G401 (cell line): Measurements from ENCODE around the gene PRDX1. TPM values are rescaled to one million over a fixed set of nuclear protein-coding genes. Genes with fewer than 3 reads are reported as not detected.
"Not testable (repeated sequence)": the region's sequence is repeated elsewhere in the genome, so short reads cannot be mapped to it uniquely, and the experiment has no call there.

Experiments
- DNase-seq: peaks from one replicate; pipeline ENCODE4 v3.0.0-alpha.2; 2015; ENCODE audit warnings: low spot score
- in situ Hi-C: cut with HindIII; loops from 2 replicates; pipeline ENCODE4 v1.10.0; 2016; ENCODE audit warnings: low sequenced_read_pairs, mixed read lengths
- total RNA-seq: library from RNA; depleted of rRNA; stranded (reverse); fragments of >200 nt; shearing (Covaris generic); gene quantifications from 2 replicates; pipeline ENCODE4 v1.2.3, GENCODE V29; 2014; rRNA removed

The PRDX1 gene
- total RNA-seq, 1 experiment from 2014 or later = 1,347 TPM

DNA sequence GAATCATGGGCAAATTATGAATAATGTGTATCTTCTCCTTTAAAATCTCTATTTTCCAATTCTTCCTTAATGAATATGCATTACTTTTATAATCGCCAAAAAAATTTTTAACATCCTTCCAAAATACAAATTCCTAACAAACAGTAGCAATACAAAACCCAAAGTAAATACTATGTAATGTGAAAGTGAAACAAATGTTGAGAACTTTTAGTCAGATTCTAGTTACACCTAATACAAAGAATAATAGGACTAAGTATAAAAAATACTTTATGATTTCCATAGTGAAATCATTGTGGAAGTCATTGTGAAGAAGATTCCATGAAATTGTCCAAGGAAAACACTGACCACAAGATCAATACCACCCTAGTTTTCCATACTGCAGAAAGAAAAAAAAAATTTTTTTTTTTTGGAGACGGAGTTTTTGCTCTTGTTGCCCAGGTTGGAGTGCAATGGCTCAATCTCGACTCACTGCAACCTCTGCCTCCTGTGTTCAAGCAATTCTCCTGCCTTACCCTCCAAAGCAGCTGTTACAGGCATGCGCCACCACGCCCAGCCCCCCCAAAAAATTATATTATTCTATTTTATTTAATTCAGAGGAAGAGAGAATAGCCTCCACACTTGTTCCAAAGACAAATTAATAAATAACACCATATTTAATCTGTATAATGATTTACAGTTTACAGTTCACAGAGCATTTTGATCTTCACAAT is 42.5 kb downstream of the PRDX1 start:
- in situ Hi-C loops = no loop called here

DNA sequence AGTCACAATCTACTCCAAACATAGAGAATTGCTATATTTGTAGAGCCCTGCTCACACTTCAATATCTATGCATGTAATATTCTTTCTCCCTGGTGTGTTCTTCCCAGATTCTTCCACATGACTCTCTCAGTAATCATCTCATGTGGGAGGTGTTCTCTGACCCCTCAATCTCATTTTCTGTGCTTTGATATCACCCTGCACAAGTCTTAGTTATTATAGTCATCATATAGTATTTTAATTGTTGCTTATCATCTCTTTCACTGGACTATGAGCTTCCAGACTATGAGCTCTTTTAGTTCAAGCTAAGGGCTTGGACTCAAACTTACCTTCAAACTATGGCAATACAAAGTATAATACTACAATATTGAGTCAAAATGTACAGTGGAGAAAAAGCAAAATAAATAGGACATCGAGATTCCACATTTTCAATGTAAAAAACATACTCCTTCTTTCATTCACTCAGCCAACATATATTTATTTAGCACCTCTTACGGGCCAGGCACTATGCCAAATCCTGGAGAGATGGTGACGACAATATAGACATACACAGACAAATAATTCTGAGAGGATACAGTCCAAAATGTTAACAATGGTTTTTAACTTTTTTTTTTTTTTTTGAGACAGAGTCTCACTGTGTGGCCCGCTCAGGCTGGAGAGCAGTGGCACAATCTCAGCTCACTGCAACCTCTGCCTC is 43.4 kb downstream of the PRDX1 start:
- in situ Hi-C loops = no loop called here
- DNase-seq = no peak

More for the DNA sequence above, 42.5 kb downstream of the PRDX1 start:
- no peak for DNase-seq

DNA sequence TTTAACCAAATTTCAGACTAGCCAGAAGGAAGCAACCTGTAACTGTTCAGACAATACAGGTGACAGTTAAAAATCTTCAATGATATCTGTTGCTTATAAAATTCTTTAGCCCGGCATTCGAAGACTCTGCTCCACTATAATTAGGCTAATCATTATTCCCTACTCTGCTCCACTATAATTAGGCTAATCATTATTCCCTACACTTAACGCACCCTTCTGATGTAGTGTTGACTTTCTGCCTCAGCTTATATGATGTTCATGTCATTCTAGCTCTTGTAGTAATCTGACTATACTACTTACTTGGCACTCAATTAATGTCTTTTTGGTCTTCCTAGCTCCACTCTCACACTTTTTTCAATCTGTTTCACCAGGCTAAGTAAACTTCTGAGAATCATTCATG is 44.0 kb downstream of the PRDX1 start:
- no peak for DNase-seq
- in situ Hi-C loops = no loop called here

DNA sequence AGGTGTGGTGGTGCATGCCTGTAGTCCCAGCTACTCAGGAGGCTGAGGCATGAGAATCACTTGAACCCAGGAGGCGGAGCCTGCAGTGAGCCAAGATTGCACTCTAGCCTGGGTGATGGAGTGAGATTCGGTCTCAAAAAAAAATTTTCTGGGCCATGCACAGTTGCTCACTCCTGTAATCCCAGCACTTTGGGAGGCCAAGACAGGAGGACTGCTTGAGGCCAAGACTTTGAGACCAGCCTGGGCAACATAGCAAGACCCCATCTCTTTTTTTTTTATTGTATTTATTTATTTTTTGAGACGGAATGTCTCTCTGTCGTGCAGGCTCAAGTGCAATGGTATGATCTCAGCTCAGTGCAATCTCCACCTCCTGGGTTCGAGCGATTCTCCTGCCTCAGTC is 47.5 kb downstream of the PRDX1 start:
- in situ Hi-C loops = not testable (repeated sequence)

DNA sequence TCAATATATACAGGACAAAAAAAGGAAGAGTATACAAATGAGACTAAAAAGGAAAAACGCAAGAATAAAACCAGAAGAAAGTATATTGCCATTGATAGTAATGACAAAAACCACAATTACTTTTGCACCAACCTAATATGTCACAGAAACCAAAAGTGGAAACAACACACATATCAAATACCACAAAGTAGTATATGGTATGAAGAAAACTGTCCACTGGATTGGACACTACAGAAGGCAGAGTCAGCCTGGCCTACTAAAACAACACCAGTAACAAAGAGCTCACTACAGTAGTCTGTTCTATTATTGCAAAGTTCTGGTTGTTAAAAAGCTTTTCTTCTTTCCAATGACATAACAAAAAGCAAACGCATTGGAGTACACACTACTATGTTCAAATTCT is 48.4 kb downstream of the PRDX1 start:
- in situ Hi-C loops = no loop called here
- DNase-seq = no peak

More for the DNA sequence above, 47.5 kb downstream of the PRDX1 start:
- not testable (repeated sequence) for DNase-seq

DNA sequence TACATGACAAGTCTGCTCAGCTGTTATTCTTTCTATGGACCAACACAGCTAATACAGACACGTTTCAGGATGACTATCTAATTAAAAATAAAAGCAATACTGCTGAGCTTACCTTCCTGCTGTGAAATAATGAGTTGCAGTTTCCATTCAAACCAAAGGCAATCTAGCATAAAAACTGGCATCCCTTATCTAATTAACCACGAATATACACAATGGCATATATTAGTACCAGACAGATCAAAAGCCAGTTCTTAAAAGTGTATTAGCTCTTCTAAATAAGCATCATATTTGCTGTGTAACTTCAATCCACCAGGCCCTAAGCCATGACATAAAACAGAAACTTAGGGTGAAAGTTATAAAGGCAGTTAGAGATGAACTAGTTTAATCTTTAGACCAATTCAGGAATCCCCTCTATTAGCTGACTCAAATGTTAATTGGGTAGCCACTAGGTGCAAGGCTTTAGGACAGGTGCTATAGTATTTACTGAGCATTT is 51.3 kb downstream of the PRDX1 start:
- in situ Hi-C loops = no loop called here
- DNase-seq = no peak

DNA sequence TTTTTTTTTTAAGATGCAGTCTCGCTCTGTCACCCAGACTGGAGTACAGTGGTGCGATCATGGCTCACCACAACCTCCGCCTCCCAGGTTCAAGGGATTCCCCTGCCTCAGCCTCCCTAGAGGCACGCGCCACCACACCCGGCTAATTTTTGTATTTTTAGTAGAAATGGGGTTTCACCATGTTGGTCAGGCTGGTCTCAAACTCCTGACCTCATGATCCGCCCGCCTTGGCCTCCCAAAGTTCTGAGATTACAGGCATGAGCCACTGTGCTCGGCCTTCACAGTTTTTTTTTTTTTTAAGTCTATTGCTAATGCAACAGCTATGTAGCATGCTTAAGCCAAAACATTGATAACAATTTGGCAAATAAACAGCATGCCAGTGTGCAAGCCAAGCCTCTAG is 54.3 kb downstream of the PRDX1 start:
- in situ Hi-C loops, DNase-seq: not testable (repeated sequence)

DNA sequence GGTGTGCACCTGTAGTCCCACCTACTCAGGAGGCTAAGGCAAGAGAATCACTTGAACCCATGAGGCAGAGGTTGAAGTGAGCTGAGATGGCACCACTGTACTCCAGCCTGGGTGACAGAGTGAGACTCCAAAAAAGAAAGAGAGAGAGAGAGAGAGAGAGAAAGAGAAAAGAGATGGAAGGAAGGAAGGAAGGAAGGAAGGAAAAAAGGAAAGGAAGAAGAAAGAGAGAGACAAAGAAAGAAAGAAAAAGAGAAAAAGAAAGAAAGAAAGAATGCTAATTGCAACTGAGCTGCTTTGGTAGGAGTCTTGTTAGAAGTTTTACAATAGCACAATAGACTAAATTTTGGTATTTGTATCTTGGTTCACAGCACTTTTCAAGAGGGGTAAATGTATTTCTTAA is 56.4 kb downstream of the PRDX1 start:
- in situ Hi-C loops = no loop called here
- DNase-seq = no peak

Other genes starting within 250 kb of the PRDX1 start
- gene HPDL, start 195.0 kb downstream of the PRDX1 start, total RNA-seq = not detected in 2 replicates
- gene TOE1, start 181.7 kb downstream of the PRDX1 start, total RNA-seq = 21.4 and 25.0 TPM in 2 replicates
- gene MUTYH, start 181.4 kb downstream of the PRDX1 start, total RNA-seq = 20.7 and 29.5 TPM in 2 replicates
- gene TESK2, start 30.7 kb downstream of the PRDX1 start, total RNA-seq = 4.3 and 7.6 TPM in 2 replicates
- gene CCDC163, start 21.8 kb downstream of the PRDX1 start, total RNA-seq = 2.5 TPM in 2 replicates
- 4.7 and 6.4 TPM in 2 replicates for gene MMACHC, start 21.6 kb downstream of the PRDX1 start, total RNA-seq
- gene AKR1A1, start 28.9 kb upstream of the PRDX1 start, total RNA-seq = 116 TPM in 2 replicates
- gene NASP, start 62.2 kb upstream of the PRDX1 start, total RNA-seq = 191 and 201 TPM in 2 replicates
- 0.06 and 3.5 TPM in 2 replicates for gene CCDC17, start 102.2 kb upstream of the PRDX1 start, total RNA-seq
- 94.9 and 108 TPM in 2 replicates for gene GPBP1L1, start 164.6 kb upstream of the PRDX1 start, total RNA-seq
- gene TMEM69, start 166.3 kb upstream of the PRDX1 start, total RNA-seq = 57.0 and 79.0 TPM in 2 replicates
- 4.4 and 8.4 TPM in 2 replicates for gene IPP, start 228.8 kb upstream of the PRDX1 start, total RNA-seq